ENCODE data around the gene CPXM1. TPM values are rescaled to one million over a fixed set of nuclear protein-coding genes. Genes with fewer than 3 reads are reported as not detected.

Gene CPXM1
- total and polyA plus RNA-seq, 4 donors: 0.08 to 5.5 (median 0.16) TPM

DNA sequence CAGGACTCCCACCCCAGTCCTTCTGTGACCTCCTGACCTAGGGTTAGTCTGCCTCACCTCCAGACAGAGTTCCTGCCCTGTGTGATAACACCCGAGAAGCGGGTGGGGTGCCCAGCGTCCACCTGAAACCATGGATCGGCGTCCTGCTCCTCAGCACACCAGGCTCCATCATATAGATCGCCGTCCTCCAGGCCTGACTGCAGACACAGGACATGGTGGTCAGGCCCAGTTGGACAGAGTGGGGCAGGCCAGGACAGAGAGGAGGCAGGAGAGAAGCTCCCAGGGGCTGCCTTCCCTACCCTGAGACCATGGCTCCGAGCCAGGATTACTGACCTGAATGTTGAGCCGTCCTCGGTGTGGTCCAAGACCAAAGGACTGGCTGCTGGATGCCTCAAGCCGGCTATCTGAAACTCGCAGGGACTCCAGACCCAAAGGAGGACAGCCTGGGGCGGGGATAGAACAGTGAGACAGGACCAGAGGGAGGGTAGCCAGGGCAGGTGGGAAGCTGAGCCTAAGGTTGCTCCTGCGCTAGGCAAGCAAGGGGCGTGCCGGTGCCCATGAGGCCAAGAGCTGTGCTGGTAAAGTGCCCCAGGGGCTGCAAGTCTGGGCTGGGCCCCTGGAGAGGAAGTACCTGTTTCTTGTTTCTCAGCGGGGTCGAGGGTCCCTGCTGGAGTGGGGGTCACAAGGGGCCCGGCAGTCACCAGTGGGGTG is 2.2 kb downstream of the CPXM1 start:
- H3K27ac ChIP-seq (ENCODE audit: low read depth in 1 of 2, low read length in 2 of 2): no peak overlapping the region

More for the DNA sequence above, 2.2 kb downstream of the CPXM1 start:
- Histone ChIP-seq H3K4me1 (ENCODE audit: control insufficient read depth in 4 of 4, insufficient read depth in 4 of 4, low read length in 3 of 4) (peaks cover 0 to 8% (median 4%) of the 10 kb centered on the region in 4 donors), H3K27me3 (ENCODE audit: control insufficient read depth in 4 of 4, insufficient read depth in 4 of 4, low read length in 3 of 4) (peaks cover 4 to 13% (median 8%) of the 10 kb centered on the region in 4 donors), H3K9me3 (ENCODE audit: control insufficient read depth in 4 of 4, low read length in 3 of 4) (peaks cover 3 to 9% (median 4%) of the 10 kb centered on the region in 4 donors), H3K4me3 (ENCODE audit: low read depth in 1 of 3, low read length in 3 of 3) (no peak overlapping the region), H3K9ac (ENCODE audit: low read depth in 1 of 2, low read length in 2 of 2) (no peak overlapping the region), H3K36me3 (ENCODE audit: control insufficient read depth in 4 of 4, insufficient read depth in 3 of 4, low read depth in 1 of 4, low read length in 3 of 4) (peaks cover 0 to 2% (median 0%) of the 10 kb centered on the region in 4 donors)
- 85% methylated on average over 19 of the region's 19 CpGs for WGBS
- no peak for DNase-seq (ENCODE audit: low spot score)
- TF ChIP-seq NR2F2 (IDR thresholded peaks at IDR 0.05) (no peak), JUND (IDR thresholded peaks at IDR 0.05) (no peak), GABPA (IDR thresholded peaks at IDR 0.05 in 1 of 2, conservative IDR thresholded peaks at IDR 0.05 in 1 of 2) (no peak), SP1 (IDR thresholded peaks at IDR 0.05) (no peak), FOXA2 (IDR thresholded peaks at IDR 0.05) (no peak), YY1 (IDR thresholded peaks at IDR 0.05) (no peak), EGR1 (IDR thresholded peaks at IDR 0.05; ENCODE audit: low read depth in 2 of 2) (no peak), HNF4A (conservative IDR thresholded peaks at IDR 0.05) (no peak), HNF4G (IDR thresholded peaks at IDR 0.05) (no peak), RXRA (IDR thresholded peaks at IDR 0.05) (no peak), FOXA1 (IDR thresholded peaks at IDR 0.05) (no peak), TAF1 (conservative IDR thresholded peaks at IDR 0.05) (no peak), RAD21 (IDR thresholded peaks at IDR 0.05) (no peak)
- TF ChIP-seq, protein P1, sequence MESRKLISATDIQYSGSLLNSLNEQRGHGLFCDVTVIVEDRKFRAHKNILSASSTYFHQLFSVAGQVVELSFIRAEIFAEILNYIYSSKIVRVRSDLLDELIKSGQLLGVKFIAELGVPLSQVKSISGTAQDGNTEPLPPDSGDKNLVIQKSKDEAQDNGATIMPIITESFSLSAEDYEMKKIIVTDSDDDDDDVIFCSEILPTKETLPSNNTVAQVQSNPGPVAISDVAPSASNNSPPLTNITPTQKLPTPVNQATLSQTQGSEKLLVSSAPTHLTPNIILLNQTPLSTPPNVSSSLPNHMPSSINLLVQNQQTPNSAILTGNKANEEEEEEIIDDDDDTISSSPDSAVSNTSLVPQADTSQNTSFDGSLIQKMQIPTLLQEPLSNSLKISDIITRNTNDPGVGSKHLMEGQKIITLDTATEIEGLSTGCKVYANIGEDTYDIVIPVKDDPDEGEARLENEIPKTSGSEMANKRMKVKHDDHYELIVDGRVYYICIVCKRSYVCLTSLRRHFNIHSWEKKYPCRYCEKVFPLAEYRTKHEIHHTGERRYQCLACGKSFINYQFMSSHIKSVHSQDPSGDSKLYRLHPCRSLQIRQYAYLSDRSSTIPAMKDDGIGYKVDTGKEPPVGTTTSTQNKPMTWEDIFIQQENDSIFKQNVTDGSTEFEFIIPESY (IDR thresholded peaks at IDR 0.05): no peak
- TF ChIP-seq, protein P2, sequence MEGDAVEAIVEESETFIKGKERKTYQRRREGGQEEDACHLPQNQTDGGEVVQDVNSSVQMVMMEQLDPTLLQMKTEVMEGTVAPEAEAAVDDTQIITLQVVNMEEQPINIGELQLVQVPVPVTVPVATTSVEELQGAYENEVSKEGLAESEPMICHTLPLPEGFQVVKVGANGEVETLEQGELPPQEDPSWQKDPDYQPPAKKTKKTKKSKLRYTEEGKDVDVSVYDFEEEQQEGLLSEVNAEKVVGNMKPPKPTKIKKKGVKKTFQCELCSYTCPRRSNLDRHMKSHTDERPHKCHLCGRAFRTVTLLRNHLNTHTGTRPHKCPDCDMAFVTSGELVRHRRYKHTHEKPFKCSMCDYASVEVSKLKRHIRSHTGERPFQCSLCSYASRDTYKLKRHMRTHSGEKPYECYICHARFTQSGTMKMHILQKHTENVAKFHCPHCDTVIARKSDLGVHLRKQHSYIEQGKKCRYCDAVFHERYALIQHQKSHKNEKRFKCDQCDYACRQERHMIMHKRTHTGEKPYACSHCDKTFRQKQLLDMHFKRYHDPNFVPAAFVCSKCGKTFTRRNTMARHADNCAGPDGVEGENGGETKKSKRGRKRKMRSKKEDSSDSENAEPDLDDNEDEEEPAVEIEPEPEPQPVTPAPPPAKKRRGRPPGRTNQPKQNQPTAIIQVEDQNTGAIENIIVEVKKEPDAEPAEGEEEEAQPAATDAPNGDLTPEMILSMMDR (IDR thresholded peaks at IDR 0.05; ENCODE audit: low read depth, low read length, missing input control): no peak
- TF ChIP-seq, protein P3, sequence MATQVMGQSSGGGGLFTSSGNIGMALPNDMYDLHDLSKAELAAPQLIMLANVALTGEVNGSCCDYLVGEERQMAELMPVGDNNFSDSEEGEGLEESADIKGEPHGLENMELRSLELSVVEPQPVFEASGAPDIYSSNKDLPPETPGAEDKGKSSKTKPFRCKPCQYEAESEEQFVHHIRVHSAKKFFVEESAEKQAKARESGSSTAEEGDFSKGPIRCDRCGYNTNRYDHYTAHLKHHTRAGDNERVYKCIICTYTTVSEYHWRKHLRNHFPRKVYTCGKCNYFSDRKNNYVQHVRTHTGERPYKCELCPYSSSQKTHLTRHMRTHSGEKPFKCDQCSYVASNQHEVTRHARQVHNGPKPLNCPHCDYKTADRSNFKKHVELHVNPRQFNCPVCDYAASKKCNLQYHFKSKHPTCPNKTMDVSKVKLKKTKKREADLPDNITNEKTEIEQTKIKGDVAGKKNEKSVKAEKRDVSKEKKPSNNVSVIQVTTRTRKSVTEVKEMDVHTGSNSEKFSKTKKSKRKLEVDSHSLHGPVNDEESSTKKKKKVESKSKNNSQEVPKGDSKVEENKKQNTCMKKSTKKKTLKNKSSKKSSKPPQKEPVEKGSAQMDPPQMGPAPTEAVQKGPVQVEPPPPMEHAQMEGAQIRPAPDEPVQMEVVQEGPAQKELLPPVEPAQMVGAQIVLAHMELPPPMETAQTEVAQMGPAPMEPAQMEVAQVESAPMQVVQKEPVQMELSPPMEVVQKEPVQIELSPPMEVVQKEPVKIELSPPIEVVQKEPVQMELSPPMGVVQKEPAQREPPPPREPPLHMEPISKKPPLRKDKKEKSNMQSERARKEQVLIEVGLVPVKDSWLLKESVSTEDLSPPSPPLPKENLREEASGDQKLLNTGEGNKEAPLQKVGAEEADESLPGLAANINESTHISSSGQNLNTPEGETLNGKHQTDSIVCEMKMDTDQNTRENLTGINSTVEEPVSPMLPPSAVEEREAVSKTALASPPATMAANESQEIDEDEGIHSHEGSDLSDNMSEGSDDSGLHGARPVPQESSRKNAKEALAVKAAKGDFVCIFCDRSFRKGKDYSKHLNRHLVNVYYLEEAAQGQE (IDR thresholded peaks at IDR 0.05): no peak
- TF ChIP-seq, protein P4, sequence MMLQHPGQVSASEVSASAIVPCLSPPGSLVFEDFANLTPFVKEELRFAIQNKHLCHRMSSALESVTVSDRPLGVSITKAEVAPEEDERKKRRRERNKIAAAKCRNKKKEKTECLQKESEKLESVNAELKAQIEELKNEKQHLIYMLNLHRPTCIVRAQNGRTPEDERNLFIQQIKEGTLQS (IDR thresholded peaks at IDR 0.05): no peak
- TF ChIP-seq, protein P5, sequence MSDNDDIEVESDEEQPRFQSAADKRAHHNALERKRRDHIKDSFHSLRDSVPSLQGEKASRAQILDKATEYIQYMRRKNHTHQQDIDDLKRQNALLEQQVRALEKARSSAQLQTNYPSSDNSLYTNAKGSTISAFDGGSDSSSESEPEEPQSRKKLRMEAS (IDR thresholded peaks at IDR 0.05): no peak

Measured in liver (tissue), 9 donors.